AG09319 (cell line): ENCODE measurements around the gene PPP2R5D.
A peak's percentile ranks its signal among the peaks of the same experiment; 100 is the strongest.

ENCODE experiments used
- DNase-seq: peaks from one replicate; pipeline ENCODE4 v3.0.0-alpha.2; 2010; ENCODE audit warnings: low read depth; ENCODE audit errors: extremely low read depth
- TF ChIP-seq, protein P1 (sequence below): IDR thresholded peaks from 2 replicates; pipeline ENCODE4 v1.5.1; 2011; ENCODE audit warnings: low read depth, mild to moderate bottlenecking, inconsistent platforms, low read length, moderate library complexity

Gene PPP2R5D

DNA sequence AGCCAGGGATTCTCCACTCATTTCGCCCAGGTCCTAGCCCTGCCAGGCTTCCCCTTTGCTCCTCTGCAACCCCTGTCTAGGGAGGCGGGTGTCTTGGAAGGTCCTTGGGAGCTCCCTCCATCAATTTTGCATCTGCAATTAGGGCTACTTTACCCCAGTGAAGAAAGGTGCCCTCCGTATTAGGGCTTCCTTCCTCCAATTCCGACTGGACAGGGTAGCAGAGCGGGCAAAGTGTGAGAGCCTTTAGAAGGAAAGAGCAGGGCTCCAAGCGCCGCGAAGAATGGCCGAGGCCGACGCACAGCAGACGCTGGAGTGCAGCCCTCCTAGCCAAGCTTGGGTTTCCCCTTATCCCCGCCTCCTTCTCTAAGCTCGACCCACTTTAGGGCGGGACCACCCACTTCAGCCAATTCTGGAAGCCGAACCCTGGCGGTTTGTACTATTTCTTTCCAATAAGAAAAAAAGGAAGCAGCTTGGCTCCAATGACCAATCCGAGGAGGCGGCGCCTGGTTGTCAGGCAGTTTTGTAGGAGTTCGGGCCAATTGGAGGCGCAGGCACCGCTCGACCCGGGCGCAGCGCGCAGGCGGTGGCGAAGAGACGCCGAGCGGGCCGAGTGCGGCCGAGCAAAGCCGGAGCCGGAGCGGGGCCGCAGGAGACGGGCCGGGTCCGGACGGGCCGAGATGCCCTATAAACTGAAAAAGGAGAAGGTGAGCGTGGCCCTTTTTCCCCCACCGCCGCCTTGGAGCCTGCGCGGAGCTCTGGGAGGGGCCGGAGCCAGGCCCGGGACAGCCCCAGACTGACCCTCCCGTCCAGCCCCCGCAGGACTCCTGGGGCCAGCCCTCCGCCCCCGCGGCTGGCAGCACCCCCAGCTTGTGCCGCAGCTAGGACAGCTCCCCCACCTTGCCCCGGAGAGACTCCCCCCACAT lies at the start of gene PPP2R5D:
PPP2R5D (plus strand) TSS at position 570 of the 923 bp plus-strand sequence; CDS start at position 678, 108 bp downstream.
- TF ChIP-seq, protein P1, sequence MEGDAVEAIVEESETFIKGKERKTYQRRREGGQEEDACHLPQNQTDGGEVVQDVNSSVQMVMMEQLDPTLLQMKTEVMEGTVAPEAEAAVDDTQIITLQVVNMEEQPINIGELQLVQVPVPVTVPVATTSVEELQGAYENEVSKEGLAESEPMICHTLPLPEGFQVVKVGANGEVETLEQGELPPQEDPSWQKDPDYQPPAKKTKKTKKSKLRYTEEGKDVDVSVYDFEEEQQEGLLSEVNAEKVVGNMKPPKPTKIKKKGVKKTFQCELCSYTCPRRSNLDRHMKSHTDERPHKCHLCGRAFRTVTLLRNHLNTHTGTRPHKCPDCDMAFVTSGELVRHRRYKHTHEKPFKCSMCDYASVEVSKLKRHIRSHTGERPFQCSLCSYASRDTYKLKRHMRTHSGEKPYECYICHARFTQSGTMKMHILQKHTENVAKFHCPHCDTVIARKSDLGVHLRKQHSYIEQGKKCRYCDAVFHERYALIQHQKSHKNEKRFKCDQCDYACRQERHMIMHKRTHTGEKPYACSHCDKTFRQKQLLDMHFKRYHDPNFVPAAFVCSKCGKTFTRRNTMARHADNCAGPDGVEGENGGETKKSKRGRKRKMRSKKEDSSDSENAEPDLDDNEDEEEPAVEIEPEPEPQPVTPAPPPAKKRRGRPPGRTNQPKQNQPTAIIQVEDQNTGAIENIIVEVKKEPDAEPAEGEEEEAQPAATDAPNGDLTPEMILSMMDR = no peak
- peak; percentile 96 for DNase-seq

DNA sequence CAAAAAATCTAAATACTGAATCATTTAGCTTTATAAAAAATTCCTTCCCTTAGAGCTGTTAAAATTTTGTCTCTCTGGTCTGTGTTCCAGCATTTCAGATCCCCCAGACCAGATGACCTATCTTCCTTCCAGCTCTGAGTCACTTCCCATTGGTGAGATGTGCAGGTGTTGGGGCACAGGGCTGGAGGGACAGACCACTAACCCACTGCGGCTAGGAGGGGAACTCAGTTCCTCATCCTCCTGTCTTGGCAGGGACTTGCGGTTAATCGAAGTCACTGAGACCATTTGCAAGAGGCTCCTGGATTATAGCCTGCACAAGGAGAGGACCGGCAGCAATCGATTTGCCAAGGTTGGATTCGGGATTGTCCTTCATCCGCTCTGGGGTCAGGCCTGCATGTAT lies 49.0 kb upstream of the PPP2R5D start:
- no peak for DNase-seq
- TF ChIP-seq, protein P1 = no peak

DNA sequence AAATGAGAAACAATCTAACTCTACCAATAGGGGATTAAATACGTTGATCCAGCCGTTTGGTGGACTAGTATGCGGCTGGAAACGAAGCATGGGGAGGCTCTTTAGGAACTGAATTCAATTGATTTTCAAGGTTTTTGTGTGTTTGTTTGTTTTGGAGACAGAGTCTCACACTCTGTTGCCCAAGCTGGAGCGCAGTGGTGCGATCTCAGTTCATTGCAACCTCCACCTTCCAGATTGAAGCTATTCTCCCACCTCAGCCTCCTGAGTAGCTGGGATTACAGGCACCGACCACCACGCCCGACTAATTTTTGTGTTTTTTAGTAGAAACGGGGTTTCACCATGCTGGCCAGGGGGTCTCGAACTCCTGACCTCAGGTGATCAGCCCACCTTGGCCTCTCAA lies 48.0 kb upstream of the PPP2R5D start:
- TF ChIP-seq, protein P1 = no peak
- DNase-seq = no peak

DNA sequence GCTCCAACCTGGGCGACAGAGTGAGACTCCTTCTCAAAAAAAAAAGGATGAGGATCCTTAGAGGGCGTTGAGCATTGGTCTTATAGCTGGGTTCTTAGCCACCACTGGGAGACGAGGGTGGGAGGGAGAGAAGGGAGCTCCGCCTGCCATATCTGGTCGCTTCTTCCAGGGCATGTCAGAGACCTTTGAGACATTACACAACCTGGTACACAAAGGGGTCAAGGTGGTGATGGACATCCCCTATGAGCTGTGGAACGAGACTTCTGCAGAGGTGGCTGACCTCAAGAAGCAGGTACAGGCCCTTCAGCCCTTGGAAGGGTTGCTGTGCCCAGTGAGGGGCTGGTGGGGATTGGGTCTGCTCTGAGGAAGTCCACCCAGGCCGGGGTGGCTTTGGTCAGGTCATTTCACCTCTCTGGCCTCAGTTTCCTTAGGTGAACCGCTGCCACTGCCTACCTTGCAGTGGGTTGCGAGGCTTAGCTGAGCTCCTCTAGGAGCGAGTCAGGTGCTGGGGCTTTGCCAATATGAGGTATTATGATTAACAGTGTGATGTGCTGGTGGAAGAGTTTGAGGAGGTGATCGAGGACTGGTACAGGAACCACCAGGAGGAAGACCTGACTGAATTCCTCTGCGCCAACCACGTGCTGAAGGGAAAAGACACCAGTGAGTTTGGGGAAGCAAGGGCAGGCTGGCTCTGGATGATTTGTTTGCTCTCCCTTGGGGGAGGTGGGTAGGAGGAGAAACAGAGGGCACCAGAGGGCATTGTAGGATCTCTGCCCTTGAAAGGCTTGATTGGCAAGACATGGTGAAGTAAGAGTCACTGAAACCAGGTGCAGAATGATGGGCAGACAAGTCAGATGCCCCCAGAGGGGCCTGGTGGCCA lies 46.6 kb upstream of the PPP2R5D start:
- no peak for DNase-seq
- TF ChIP-seq, protein P1 = no peak

DNA sequence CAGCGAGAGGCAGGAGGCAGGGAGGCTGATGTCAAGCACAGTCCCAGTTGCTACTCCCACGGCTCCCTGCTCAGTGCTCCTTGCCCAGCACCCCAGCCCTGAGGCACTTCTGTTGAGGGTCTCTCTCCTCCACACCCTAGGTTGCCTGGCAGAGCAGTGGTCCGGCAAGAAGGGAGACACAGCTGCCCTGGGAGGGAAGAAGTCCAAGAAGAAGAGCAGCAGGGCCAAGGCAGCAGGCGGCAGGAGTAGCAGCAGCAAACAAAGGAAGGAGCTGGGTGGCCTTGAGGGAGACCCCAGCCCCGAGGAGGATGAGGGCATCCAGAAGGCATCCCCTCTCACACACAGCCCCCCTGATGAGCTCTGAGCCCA lies 46.0 kb upstream of the PPP2R5D start:
- DNase-seq = no peak
- TF ChIP-seq, protein P1 = no peak

DNA sequence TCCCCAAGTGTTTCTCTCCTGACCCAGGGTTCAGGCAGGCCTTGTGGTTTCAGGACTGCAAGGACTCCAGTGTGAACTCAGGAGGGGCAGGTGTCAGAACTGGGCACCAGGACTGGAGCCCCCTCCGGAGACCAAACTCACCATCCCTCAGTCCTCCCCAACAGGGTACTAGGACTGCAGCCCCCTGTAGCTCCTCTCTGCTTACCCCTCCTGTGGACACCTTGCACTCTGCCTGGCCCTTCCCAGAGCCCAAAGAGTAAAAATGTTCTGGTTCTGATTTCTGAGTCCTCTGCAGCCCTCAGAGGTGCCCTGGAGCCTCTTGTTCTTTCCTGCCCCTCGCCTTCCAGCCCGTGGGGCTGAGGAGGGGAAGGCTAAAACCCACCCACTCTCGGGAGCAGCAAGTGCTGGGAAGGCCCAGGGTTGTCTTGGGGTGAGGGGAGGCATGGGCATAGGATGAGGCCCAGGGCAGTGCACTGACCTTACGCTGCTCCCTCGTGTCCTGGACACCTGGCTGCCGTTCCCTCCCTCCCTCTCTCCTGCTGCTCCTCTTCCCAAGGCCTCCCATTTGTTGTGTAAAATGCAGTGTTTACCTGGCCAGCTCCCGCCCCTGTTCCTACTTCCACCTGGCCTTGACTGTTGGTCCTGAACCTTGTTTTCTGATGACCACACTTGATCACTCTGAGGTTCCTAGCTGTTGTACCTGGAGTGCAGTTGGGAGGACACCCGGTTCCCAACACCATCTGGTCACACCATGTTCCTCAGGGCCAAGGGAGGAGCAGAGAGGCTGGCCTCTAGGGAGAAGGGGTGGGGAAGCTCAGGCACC lies 45.2 kb upstream of the PPP2R5D start:
- no peak for DNase-seq
- TF ChIP-seq, protein P1 = no peak
